B cell (primary cell): ENCODE results near the gene CLASP2. TPM values are rescaled to one million over a fixed set of nuclear protein-coding genes. Genes with fewer than 3 reads are reported as not detected.

Source experiments
- ATAC-seq: fragments of 200-7000 bp; cut with Tn5 transposase; one replicate; pipeline ENCODE4 v1.10.0; 2021; ENCODE audit warnings: low read depth, mild to moderate bottlenecking, moderate number of reproducible peaks, moderate library complexity
- CTCF ChIA-PET: fragments of 350-600 bp; sonication (Branson Sonifier 250); formaldehyde crosslinking; loops from one replicate; lab custom pipeline; 2021; ENCODE audit warnings: antibody characterized with exemption, inconsistent platforms; lab: Charles Lee
- POLR2A ChIA-PET: fragments of 350-600 bp; sonication (Branson Sonifier 250); formaldehyde crosslinking; loops from one replicate; lab custom pipeline; 2021; ENCODE audit warnings: antibody characterized with exemption; lab: Charles Lee
- DNase-seq: peaks from one replicate; pipeline ENCODE4 v3.0.0; 2013
- H2AFZ ChIP-seq: 2 replicates; pipeline ENCODE4 v1.6.1; 2012; ENCODE audit warnings: mild to moderate bottlenecking, low read depth, low read length; ENCODE audit not compliant: insufficient read depth, poor library complexity, severe bottlenecking
- H3K27ac ChIP-seq, 2 donors: 1 replicate in 1 of 2; 2 replicates in 1 of 2; pipeline ENCODE4 v1.5.1; 2012 to 2013; ENCODE audit warnings: low read length in 2 of 2, mild to moderate bottlenecking in 2 of 2, moderate library complexity in 1 of 2
- H3K27me3 ChIP-seq, 4 experiments: fragments of 200-600 bp in 1 of 4; sonication (generic) in 1 of 4; replicated peaks in 1 of 4; 1 replicate in 2 of 4; 2 replicates in 2 of 4; pipeline versions ENCODE4 v1.6.1 to v1.7.0; 2013 to 2016; ENCODE audit warnings: low read length in 3 of 4, mild to moderate bottlenecking in 2 of 4, mixed read lengths in 1 of 4, moderate library complexity in 1 of 4; ENCODE audit not compliant: insufficient read depth in 4 of 4, control insufficient read depth in 3 of 4; ENCODE audit errors: control extremely low read depth in 1 of 4
- H3K36me3 ChIP-seq, 2 experiments: replicated peaks in 1 of 2; 1 replicate in 1 of 2; 2 replicates in 1 of 2; pipeline versions ENCODE4 v1.6.1 to v1.7.1; 2013; ENCODE audit warnings: low read length in 1 of 2; ENCODE audit not compliant: insufficient read depth in 2 of 2, control insufficient read depth in 1 of 2; ENCODE audit errors: control extremely low read depth in 1 of 2, extremely low read depth in 1 of 2
- H3K4me1 ChIP-seq, 2 donors: fragments of 200-600 bp in 1 of 2; sonication (generic) in 1 of 2; 1 replicate in 1 of 2; 2 replicates in 1 of 2; pipeline versions ENCODE4 v1.5.1 to v1.6.1; 2013 to 2017; ENCODE audit warnings: low read length in 2 of 2; ENCODE audit not compliant: control insufficient read depth in 2 of 2, insufficient read depth in 2 of 2
- H3K4me2 ChIP-seq: replicated peaks from 2 replicates; pipeline ENCODE3; 2012; ENCODE audit warnings: mild to moderate bottlenecking, low read depth, low read length; ENCODE audit not compliant: poor library complexity, severe bottlenecking
- H3K4me3 ChIP-seq, 5 experiments: fragments of 200-600 bp in 1 of 5; sonication (generic) in 1 of 5; 1 replicate in 3 of 5; 2 replicates in 2 of 5; pipeline versions ENCODE4 v1.5.1 to v1.7.0; 2011 to 2016; ENCODE audit warnings: low read length in 4 of 5, mild to moderate bottlenecking in 4 of 5, low read depth in 2 of 5, control low read depth in 1 of 5, moderate library complexity in 1 of 5; ENCODE audit not compliant: insufficient read depth in 1 of 5; ENCODE audit errors: control extremely low read depth in 1 of 5, extremely low read depth in 1 of 5
- H3K79me2 ChIP-seq: fragments of 200-600 bp; sonication (generic); one replicate; pipeline ENCODE4 v1.6.0; 2016; ENCODE audit warnings: low read length; ENCODE audit not compliant: control insufficient read depth, insufficient read depth
- H3K9ac ChIP-seq: fragments of 200-600 bp; sonication (generic); 2 replicates; pipeline ENCODE4 v1.6.1; 2017; ENCODE audit warnings: mild to moderate bottlenecking, low read length, moderate library complexity
- H3K9me3 ChIP-seq, 3 donors: one replicate each; pipeline versions ENCODE4 v1.6.1 to v1.7.1; 2013; ENCODE audit warnings: low read length in 2 of 3; ENCODE audit not compliant: control insufficient read depth in 2 of 3, insufficient read depth in 1 of 3; ENCODE audit errors: control extremely low read depth in 1 of 3
- H4K20me1 ChIP-seq: 2 replicates; pipeline ENCODE4 v1.6.0; 2012; ENCODE audit warnings: mild to moderate bottlenecking, low read length; ENCODE audit not compliant: insufficient read depth, control insufficient read depth, poor library complexity, severe bottlenecking
- H3K27ac Mint-ChIP-seq: one replicate; pipeline ENCODE4 v1.8.0; 2021; ENCODE audit warnings: mixed read lengths
- H3K27me3 Mint-ChIP-seq: one replicate; pipeline ENCODE4 v1.8.0; 2021; ENCODE audit warnings: mixed read lengths
- H3K4me1 Mint-ChIP-seq: one replicate; pipeline ENCODE4 v1.8.0; 2021; ENCODE audit warnings: mixed read lengths
- H3K4me3 Mint-ChIP-seq: one replicate; pipeline ENCODE4 v1.8.0; 2021; ENCODE audit warnings: mixed read lengths
- H3K9me3 Mint-ChIP-seq: one replicate; pipeline ENCODE4 v1.8.0; 2022; ENCODE audit warnings: mixed read lengths; ENCODE audit not compliant: insufficient read depth
- CTCF ChIP-seq: fragments of 200-600 bp; IDR thresholded peaks from one replicate; pipeline ENCODE4 v1.8.0; 2022; ENCODE audit warnings: antibody characterized with exemption, mild to moderate bottlenecking
- EZH2 ChIP-seq: IDR thresholded peaks from 2 replicates; pipeline ENCODE4 v1.6.1; 2012; ENCODE audit warnings: borderline replicate concordance, low read depth, mild to moderate bottlenecking, moderate library complexity, low read length; ENCODE audit not compliant: insufficient read depth, poor library complexity, severe bottlenecking
- WGBS: methylation state at CpG from one replicate; pipeline ENCODE4 v1.1.5; 2013; ENCODE audit warnings: missing lambda C conversion rate; ENCODE audit not compliant: insufficient coverage; 5-methylcytosine and 5-hydroxymethylcytosine counted together
- intact Hi-C: fragments of 100-400 bp; cut with micrococcal nuclease; formaldehyde crosslinking; loops from one replicate; pipeline ENCODE4 v1.10.0; 2022
- polyA plus RNA-seq: library from polyadenylated mRNA; depleted of rRNA; stranded (reverse); fragments of >200 nt; gene quantifications from 2 replicates; pipeline ENCODE4 v1.2.3, GENCODE V29; 2012
- total RNA-seq, 2 donors: library from RNA; stranded (reverse); fragments of 120-200 nt in 1 of 2; gene quantifications; 1 replicate in 1 of 2; 2 replicates in 1 of 2; pipeline versions ENCODE4 v1.2.3 to v1.2.4, GENCODE V29; 2013 to 2022

Gene CLASP2
- total and polyA plus RNA-seq, 2 donors (not counting 1 experiment from before 2014, with no cell fraction given): 10.7 to 109 TPM

- H3K4me1 Mint-ChIP-seq: no peaks in the 10 kb centered on the region
- ChIA-PET POLR2A (no interaction called here), CTCF (no interaction called here)
- DNase-seq (no peak), ATAC-seq (no peak)
- H3K9me3 ChIP-seq: peaks cover 0 to 7% (median 6%) of the 10 kb centered on the region in 3 donors
- H3K27ac Mint-ChIP-seq: no peak overlapping the region
- H3K9ac ChIP-seq: no peak overlapping the region
- 100% methylated on average over 1 of the region's 1 CpG for WGBS
- TF ChIP-seq CTCF (no peak), EZH2 (no peak)
- H3K4me3 ChIP-seq: no peak overlapping the region
- no peak overlapping the region for H3K4me3 Mint-ChIP-seq
- H3K27ac ChIP-seq: no peak overlapping the region
- no peaks in the 10 kb centered on the region for H3K27me3 ChIP-seq
- no peak overlapping the region for H3K4me2 ChIP-seq
- H3K9me3 Mint-ChIP-seq: peaks cover 7% of the 10 kb centered on the region
- peaks cover 5 to 43% of the 10 kb centered on the region in 2 experiments for H3K36me3 ChIP-seq
- H4K20me1 ChIP-seq: no peaks in the 10 kb centered on the region
- H3K27me3 Mint-ChIP-seq: no peaks in the 10 kb centered on the region
- H3K79me2 ChIP-seq: no peaks in the 10 kb centered on the region
- H2AFZ ChIP-seq: no peak overlapping the region
- no peaks in the 10 kb centered on the region for H3K4me1 ChIP-seq
- intact Hi-C loops: no loop called here
Measured at GRCh38 chr3:33521736-33522135, 196.3 kb downstream of the CLASP2 start.

- ChIA-PET POLR2A (no interaction called here), CTCF (no interaction called here)
- Mint-ChIP-seq H3K27me3 (no peaks in the 10 kb centered on the region), H3K4me3 (no peak overlapping the region), H3K4me1 (no peaks in the 10 kb centered on the region), H3K9me3 (no peaks in the 10 kb centered on the region), H3K27ac (no peak overlapping the region)
- Histone ChIP-seq H3K36me3 (peaks cover 7 to 41% of the 10 kb centered on the region in 2 experiments), H4K20me1 (no peaks in the 10 kb centered on the region), H3K4me1 (no peaks in the 10 kb centered on the region), H3K79me2 (no peaks in the 10 kb centered on the region), H3K27ac (no peak overlapping the region), H2AFZ (no peak overlapping the region), H3K4me3 (no peak overlapping the region), H3K27me3 (no peaks in the 10 kb centered on the region), H3K9ac (no peak overlapping the region), H3K9me3 (peaks cover 0 to 4% (median 0%) of the 10 kb centered on the region in 3 donors), H3K4me2 (no peak overlapping the region)
- 100% methylated on average over 3 of the region's 6 CpGs for WGBS
- TF ChIP-seq EZH2: no peak
- TF ChIP-seq CTCF: no peak
- ATAC-seq (no peak), DNase-seq (no peak)
- intact Hi-C loops: no loop called here
Measured at GRCh38 chr3:33513262-33513863, 204.7 kb downstream of the CLASP2 start.
